ENCODE results near the gene MSI1. TPM values are rescaled to one million over a fixed set of nuclear protein-coding genes. Genes with fewer than 3 reads are reported as not detected.

Gene MSI1
- total RNA-seq, 1 donor from 2014 or later, result 0.11 TPM

- DNase-seq (ENCODE audit: low spot score in 2 of 2), result peak; percentile 100
- Histone ChIP-seq H3K4me1 (peaks cover 0 to 6% of the 10 kb centered on the region in 2 donors), H3K36me3 (no peaks in the 10 kb centered on the region), H3K27ac (peak overlapping the region; percentile 58 to 74), H3K27me3 (no peaks in the 10 kb centered on the region), H3K9me3 (no peaks in the 10 kb centered on the region), H3K4me3 (peak overlapping the region; percentile 64)
- intact Hi-C loops (cut with DNase I), result loop anchor here (1.0 to 5.0 kb wide), 3 partner anchors 15 to 130 kb away; partner anchors contain the start of genes GATC, RNU4-1, SIRT4 and TRIAP1
- peak; percentile 62 to 73 (median 67) for TF ChIP-seq CTCF (IDR thresholded peaks at IDR 0.05)
Observed at GRCh38 chr12:120317224-120318105, 51.5 kb downstream of the MSI1 start.

GRCh38 chr12:120316798-120317223 is 52.2 kb downstream of the MSI1 start:
- Histone ChIP-seq H3K27me3 (no peaks in the 10 kb centered on the region), H3K4me1 (peaks cover 0 to 6% of the 10 kb centered on the region in 2 donors), H3K4me3 (peak overlapping the region; percentile 64), H3K9me3 (no peaks in the 10 kb centered on the region), H3K36me3 (no peaks in the 10 kb centered on the region), H3K27ac (peak overlapping the region; percentile 58 to 74)
- intact Hi-C loops (cut with DNase I), result loop anchor here (1.0 to 5.0 kb wide), 3 partner anchors 15 to 130 kb away; partner anchors contain the start of genes GATC, RNU4-1, SIRT4 and TRIAP1
- no peak for TF ChIP-seq CTCF (IDR thresholded peaks at IDR 0.05)
- DNase-seq (ENCODE audit: low spot score in 2 of 2), result no peak

- TF ChIP-seq CTCF (IDR thresholded peaks at IDR 0.05), result no peak
- Histone ChIP-seq H3K4me3 (no peak overlapping the region), H3K4me1 (peaks cover 0 to 6% of the 10 kb centered on the region in 2 donors), H3K9me3 (no peaks in the 10 kb centered on the region), H3K27me3 (no peaks in the 10 kb centered on the region), H3K27ac (no peak overlapping the region), H3K36me3 (no peaks in the 10 kb centered on the region)
- intact Hi-C loops (cut with DNase I), result no loop called here
- DNase-seq (ENCODE audit: low spot score in 2 of 2), result no peak
Observed at GRCh38 chr12:120314220-120314619, 54.7 kb downstream of the MSI1 start.

GRCh38 chr12:120301962-120302815 is 66.8 kb downstream of the MSI1 start, which contains the start of gene SIRT4:
Gene SIRT4 (plus strand): TSS chr12:120302321. CDS start chr12:120303562, 1,241 bp downstream.
- peak within 1 kb of the TSS; percentile 57 to 79 for H3K4me3 ChIP-seq
- peak within 1 kb of the TSS; percentile 37 to 57 for H3K27ac ChIP-seq
- DNase-seq (ENCODE audit: low spot score in 2 of 2), result peak; percentile 56 to 96
- H3K27me3 ChIP-seq, result no peaks in the 10 kb centered on the region
- H3K9me3 ChIP-seq, result no peaks in the 10 kb centered on the region
- TF ChIP-seq CTCF (IDR thresholded peaks at IDR 0.05), result peak; percentile 27 to 82 (median 78)
- intact Hi-C loops (cut with DNase I), result loop anchor here (1.0 kb wide), 1 partner anchor 15 kb away; no protein-coding TSS in a partner anchor
- no peaks in the 10 kb centered on the region for H3K4me1 ChIP-seq
- no peaks in the 10 kb centered on the region for H3K36me3 ChIP-seq
